SK-N-SH (cell line): ENCODE data around the gene DAB2.

Experiments
- FOXM1 ChIP-seq: IDR thresholded peaks from 2 replicates; pipeline ENCODE4 v1.4.0; 2012; ENCODE audit warnings: low read depth, mild to moderate bottlenecking
- MXI1 ChIP-seq: IDR thresholded peaks from 2 replicates; pipeline ENCODE4 v1.6.1; 2012; ENCODE audit warnings: mild to moderate bottlenecking, low read depth, low read length, improper control_type of control experiment
- NFIC ChIP-seq: IDR thresholded peaks from 2 replicates; pipeline ENCODE4 v1.4.0; 2012; ENCODE audit warnings: borderline replicate concordance
- RCOR1 ChIP-seq: fragments of 150-350 bp; IDR thresholded peaks from 2 replicates; pipeline ENCODE4 v1.6.1; 2017; ENCODE audit warnings: antibody characterized with exemption, low read length
- RXRA ChIP-seq: IDR thresholded peaks from 2 replicates; pipeline ENCODE4 v1.4.0; 2012; ENCODE audit warnings: low read depth, mild to moderate bottlenecking, borderline replicate concordance
- TF ChIP-seq, protein P1 (sequence below): fragments of 200-600 bp; sonication (generic); IDR thresholded peaks from 2 replicates; pipeline ENCODE4 v1.6.1; 2017; ENCODE audit warnings: antibody characterized with exemption, mild to moderate bottlenecking, moderate library complexity
- TF ChIP-seq, protein P2 (sequence below): IDR thresholded peaks from 2 replicates; pipeline ENCODE4 v1.4.0; 2012; ENCODE audit warnings: low read depth

DNA sequence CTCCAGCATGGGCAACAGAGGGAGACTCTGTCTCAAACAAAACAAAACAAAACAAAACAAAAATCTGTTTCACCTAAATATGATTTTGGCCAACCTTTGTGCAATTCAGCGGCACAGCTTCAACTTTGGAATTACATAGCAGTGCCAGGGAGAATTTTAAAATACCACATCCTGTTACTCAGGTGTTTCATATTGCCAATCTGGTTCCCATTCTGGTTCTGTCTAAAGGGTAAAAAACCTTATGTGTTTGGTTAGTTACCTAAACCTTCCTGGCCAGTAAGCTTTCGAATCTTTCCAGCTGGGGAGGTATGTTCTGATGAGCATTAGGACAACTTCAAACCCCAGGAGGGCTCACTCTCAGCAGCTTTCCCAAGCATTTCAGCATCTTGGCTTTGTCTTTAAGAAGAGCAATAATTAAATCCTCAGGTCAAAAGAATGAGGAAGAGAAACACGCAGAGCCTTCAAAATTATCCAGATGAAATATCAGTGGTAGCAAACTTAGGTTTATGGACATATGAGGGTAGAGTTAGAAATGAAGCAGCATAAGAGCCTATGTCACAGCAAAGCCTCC, 2.7 kb downstream of the DAB2 start:
- TF ChIP-seq MXI1 = no peak
- no peak for TF ChIP-seq RCOR1
- TF ChIP-seq, protein P1, sequence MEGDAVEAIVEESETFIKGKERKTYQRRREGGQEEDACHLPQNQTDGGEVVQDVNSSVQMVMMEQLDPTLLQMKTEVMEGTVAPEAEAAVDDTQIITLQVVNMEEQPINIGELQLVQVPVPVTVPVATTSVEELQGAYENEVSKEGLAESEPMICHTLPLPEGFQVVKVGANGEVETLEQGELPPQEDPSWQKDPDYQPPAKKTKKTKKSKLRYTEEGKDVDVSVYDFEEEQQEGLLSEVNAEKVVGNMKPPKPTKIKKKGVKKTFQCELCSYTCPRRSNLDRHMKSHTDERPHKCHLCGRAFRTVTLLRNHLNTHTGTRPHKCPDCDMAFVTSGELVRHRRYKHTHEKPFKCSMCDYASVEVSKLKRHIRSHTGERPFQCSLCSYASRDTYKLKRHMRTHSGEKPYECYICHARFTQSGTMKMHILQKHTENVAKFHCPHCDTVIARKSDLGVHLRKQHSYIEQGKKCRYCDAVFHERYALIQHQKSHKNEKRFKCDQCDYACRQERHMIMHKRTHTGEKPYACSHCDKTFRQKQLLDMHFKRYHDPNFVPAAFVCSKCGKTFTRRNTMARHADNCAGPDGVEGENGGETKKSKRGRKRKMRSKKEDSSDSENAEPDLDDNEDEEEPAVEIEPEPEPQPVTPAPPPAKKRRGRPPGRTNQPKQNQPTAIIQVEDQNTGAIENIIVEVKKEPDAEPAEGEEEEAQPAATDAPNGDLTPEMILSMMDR = no peak
- TF ChIP-seq, protein P2, sequence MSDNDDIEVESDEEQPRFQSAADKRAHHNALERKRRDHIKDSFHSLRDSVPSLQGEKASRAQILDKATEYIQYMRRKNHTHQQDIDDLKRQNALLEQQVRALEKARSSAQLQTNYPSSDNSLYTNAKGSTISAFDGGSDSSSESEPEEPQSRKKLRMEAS = no peak
- no peak for TF ChIP-seq FOXM1
- no peak for TF ChIP-seq RXRA
- no peak for TF ChIP-seq NFIC
